Hepatic stellate cell (primary cell): ENCODE measurements around the gene SNX30.
A peak's percentile ranks its signal among the peaks of the same experiment; 100 is the strongest.

Source experiments
- DNase-seq: peaks from one replicate; pipeline ENCODE4 v3.0.0; 2011; ENCODE audit warnings: low spot score

The SNX30 gene

DNA sequence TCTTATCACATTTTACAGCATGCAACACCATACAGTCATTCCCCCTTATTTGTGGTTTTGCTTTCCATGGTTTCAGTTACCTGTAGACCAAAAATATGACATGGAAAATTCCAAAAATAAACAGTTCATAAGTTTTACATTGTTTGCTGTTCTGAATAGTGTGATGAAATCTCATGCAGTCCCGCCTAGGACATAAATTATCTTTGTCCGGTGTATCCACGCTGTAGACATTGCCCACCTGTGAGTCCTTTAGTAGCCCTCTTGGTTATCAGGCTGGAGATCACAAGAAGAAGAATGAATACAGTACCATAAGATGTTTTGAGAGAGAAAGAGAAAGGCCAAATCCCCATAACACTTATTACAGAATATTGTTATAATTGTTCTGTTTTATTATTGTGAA is 72.1 kb downstream of the SNX30 start:
- no peak for DNase-seq

GRCh38 chr9:112823257-112823656 is 72.7 kb downstream of the SNX30 start:
- no peak for DNase-seq

DNA sequence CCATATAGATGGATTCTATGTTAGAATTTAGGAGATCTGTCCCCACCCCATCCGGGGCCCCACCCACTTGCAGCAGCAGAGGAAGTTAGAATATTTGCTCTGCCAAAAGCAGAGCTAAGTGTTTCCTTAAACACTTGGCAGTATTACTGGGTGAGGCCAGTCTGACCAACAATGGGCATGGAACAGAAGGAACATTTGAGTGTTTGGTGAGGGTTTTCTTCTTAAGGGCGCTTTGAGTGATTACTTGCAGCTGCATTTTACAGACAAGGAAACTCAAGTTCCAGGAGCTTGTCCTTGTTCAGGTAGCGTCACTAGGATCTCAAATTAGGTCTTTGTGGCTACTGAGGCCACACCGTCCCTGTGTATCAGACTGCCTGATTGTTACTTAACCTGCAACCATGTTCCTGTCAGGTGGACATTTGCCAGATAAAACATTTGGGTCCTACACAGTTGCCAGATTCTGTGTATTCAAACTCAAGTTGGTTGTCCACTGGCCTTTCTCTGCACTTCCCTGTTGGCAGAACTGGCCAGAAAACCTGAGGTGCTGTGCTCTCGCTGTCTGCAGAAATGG is 80.8 kb downstream of the SNX30 start:
- no peak for DNase-seq

- DNase-seq, result no peak
Observed at GRCh38 chr9:112831969-112832368, 81.4 kb downstream of the SNX30 start.

- no peak for DNase-seq
Observed at GRCh38 chr9:112833081-112833480, 82.5 kb downstream of the SNX30 start.

DNA sequence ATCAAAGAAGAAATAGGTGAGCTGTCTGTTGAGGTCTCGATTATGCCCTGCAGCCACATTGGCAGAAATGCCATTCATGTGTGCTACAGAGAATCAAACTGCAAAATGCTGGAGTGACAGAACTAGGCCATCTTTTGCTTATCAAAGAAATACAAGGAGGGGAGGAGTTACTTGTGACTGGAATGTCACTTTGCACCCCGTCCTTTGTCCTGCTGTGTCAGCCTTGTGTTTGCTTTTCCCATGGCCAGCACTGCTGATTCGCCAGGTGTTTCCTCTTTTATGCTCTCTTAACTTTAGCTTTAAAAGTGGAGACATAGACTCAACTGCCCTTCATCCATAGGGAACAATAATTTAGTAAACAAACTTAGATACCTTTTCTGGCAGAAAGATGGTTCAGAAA is 85.8 kb downstream of the SNX30 start:
- DNase-seq, result no peak

GRCh38 chr9:112838342-112838741 is 87.8 kb downstream of the SNX30 start:
- no peak for DNase-seq

DNA sequence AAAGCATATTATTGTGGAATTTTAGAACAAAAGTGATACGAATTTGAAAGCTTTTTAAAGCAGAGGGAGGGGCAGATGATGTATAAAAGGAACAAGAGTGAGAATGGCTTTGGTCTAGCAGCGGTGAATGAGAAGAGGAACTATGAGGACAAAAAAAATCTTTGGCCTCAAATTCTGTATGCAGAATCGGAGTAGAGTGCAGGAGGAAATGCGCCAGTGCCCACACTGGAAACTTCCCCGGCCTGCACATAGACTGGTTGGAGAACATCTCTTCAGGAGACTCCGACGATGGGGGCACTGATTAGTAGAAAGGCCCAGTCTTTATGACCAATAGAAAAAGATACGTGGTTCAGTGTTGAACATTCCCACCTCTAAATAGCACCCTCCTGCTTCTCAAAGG is 88.8 kb downstream of the SNX30 start:
- no peak for DNase-seq

GRCh38 chr9:112841261-112841660 is 90.7 kb downstream of the SNX30 start:
- no peak for DNase-seq

GRCh38 chr9:112842555-112842954 is 92.0 kb downstream of the SNX30 start:
- DNase-seq, result no peak

GRCh38 chr9:112844771-112845542 is 94.4 kb downstream of the SNX30 start:
- DNase-seq, result peak; percentile 79

GRCh38 chr9:112846528-112847488 is 96.2 kb downstream of the SNX30 start:
- no peak for DNase-seq

- DNase-seq, result no peak
Observed at GRCh38 chr9:112848316-112849151, 98.0 kb downstream of the SNX30 start.

- no peak for DNase-seq
Observed at GRCh38 chr9:112849363-112849922, 98.9 kb downstream of the SNX30 start.

- DNase-seq, result no peak
Observed at GRCh38 chr9:112850840-112851239, 100.3 kb downstream of the SNX30 start.

DNA sequence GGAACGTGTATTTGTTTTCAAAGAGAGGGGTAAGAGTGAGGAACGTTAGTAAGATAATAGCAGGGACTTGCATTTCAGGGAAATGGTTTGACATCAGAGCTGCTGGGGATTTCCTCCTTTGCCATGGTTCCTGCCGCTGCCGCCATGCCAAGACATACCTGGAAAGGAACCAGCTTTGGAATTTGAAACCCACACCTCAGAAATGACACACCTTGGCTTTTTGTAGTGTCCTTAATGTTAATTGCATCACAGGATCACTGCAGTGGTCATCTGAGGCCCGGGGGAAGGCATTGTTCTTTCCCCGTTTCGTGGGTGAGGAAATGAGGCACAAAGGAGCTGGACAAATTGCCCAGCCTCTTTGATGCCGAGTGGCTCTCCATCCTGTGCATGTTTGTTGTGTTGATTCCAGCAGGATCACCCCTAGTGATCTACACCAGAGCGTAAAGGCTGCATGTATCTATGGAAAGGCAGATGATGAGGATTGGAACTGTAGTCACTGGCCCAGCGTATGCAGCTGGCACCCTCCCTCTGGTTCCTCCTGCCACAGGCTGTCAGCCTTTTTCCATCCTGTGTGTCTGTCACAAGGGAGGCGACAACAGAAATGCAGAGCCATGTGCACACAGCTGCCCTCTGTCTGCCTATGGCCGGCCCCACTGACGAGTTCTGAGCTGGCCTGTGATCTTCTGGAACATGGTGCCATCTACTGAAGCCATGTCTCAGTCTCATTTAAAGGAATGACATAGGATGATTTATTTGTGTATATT is 102.4 kb downstream of the SNX30 start:
- DNase-seq, result no peak

DNA sequence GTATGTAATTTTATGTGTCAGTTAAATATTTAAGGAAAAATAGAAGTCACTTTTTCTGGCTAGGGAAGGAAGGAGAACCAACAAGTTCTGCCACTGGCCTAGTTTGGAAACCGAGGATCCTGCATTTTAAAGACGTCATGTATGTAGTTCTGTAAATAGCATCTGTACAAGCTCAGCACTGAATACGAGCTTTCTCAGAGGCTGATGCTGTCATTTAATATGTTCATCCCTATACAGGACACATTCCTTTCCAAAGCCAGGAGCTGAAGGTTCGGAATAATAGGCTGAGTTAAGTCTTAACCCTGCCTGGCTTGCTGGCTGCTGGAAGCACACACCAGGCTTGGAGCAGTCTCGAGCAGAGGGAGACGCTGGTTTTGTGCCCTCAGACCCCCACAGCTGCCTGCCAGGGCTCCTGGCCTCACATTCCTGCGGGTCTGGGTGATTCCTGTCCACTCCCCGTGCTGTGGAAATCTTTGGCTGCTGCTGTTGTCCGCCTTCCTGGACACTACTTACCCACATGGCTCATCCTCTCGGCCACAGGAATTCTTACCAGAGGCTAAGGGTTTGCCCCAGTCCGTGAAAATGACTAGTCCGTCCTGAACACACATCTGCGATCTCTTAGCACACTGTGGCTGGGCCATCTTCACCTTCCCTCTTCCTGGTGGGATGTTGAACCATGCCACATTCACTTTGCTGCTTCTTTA is 103.5 kb downstream of the SNX30 start:
- no peak for DNase-seq

DNA sequence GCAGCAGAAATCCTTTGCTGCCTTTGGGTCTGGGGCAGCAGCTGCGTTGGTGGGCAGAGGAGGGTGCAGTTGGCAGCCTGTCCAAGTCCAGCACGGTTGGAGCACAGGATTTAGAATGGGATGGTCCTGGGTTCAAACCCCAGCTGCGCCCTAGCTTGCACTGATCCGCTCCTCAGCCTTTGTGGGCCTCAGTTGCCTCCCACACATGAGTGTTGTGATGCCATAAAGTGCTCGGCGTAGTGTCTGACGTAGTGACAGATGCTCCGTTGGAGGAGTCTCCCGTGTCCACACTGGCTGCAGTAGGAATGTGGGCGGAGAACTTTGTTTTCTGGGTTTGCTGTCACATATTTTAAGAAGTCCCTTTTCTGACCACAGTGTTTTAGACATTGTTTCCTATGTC is 104.1 kb downstream of the SNX30 start:
- DNase-seq, result no peak

DNA sequence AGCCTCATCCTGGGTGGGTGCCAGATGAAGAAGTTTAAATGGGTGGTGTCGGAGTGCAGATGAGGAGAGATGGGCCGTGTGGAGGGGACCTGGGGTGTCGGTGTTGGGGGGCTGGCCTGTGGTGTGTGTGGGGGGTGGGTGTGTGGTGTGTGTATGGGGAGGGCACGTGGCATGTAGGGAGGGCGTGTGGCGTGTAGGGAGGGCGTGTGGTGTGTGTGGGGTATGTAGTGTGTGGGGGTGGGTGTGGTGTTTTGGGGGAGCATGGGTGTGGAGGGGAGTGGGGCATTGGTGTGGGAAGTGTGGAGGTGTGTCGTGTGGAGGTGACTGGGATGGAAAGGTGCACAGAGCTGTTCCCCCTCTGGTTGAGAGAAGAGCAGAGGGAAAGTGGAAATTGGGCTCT is 105.6 kb downstream of the SNX30 start:
- no peak for DNase-seq

GRCh38 chr9:112856843-112857242 is 106.3 kb downstream of the SNX30 start:
- no peak for DNase-seq
